HL-60/S4 (cell line): Measurements from ENCODE around the gene DEGS2.

ENCODE experiments used
- in situ Hi-C: fragments of 300-500 bp; cut with MboI; formaldehyde crosslinking; loops from 2 replicates; pipeline ENCODE4 v1.14.3; 2022; ENCODE audit warnings: low sequenced_read_pairs

DEGS2 gene

GRCh38 chr14:100096656-100097055, 62.8 kb downstream of the DEGS2 start:
- in situ Hi-C loops, result no loop called here
